ENCODE data around the gene AFG3L2. TPM values are rescaled to one million over a fixed set of nuclear protein-coding genes. Genes with fewer than 3 reads are reported as not detected.

AFG3L2 gene
- total and polyA plus RNA-seq, 10 of the 15 experiments (the other 5 are each of a cell fraction or from before 2014, with no cell fraction given): 21.0 to 72.7 (median 57.7) TPM

DNA sequence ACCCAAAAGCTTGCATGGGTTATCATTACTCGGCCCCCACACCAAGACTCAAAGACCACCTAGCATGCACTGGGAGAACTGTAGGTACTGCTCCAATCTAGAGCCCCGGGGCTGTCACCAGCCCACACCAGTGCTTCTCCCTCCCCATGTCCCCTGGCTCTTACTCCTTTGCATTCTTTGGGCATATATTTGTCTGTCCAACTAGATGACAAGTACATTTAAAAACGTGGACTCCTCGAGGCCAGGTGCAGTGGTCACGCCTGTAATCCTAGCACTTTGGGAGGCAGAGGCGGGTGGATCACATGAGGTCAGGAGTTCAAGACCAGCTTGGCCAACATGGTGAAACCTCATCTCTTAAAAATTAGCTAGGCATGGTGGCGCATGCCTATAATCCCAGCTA lies 7.8 kb downstream of the AFG3L2 start (continued):
- TF ChIP-seq, protein P1, sequence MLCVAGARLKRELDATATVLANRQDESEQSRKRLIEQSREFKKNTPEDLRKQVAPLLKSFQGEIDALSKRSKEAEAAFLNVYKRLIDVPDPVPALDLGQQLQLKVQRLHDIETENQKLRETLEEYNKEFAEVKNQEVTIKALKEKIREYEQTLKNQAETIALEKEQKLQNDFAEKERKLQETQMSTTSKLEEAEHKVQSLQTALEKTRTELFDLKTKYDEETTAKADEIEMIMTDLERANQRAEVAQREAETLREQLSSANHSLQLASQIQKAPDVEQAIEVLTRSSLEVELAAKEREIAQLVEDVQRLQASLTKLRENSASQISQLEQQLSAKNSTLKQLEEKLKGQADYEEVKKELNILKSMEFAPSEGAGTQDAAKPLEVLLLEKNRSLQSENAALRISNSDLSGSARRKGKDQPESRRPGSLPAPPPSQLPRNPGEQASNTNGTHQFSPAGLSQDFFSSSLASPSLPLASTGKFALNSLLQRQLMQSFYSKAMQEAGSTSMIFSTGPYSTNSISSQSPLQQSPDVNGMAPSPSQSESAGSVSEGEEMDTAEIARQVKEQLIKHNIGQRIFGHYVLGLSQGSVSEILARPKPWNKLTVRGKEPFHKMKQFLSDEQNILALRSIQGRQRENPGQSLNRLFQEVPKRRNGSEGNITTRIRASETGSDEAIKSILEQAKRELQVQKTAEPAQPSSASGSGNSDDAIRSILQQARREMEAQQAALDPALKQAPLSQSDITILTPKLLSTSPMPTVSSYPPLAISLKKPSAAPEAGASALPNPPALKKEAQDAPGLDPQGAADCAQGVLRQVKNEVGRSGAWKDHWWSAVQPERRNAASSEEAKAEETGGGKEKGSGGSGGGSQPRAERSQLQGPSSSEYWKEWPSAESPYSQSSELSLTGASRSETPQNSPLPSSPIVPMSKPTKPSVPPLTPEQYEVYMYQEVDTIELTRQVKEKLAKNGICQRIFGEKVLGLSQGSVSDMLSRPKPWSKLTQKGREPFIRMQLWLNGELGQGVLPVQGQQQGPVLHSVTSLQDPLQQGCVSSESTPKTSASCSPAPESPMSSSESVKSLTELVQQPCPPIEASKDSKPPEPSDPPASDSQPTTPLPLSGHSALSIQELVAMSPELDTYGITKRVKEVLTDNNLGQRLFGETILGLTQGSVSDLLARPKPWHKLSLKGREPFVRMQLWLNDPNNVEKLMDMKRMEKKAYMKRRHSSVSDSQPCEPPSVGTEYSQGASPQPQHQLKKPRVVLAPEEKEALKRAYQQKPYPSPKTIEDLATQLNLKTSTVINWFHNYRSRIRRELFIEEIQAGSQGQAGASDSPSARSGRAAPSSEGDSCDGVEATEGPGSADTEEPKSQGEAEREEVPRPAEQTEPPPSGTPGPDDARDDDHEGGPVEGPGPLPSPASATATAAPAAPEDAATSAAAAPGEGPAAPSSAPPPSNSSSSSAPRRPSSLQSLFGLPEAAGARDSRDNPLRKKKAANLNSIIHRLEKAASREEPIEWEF (IDR thresholded peaks at IDR 0.05; ENCODE audit: insufficient replicate concordance, low read depth, low read length): no peak

DNA sequence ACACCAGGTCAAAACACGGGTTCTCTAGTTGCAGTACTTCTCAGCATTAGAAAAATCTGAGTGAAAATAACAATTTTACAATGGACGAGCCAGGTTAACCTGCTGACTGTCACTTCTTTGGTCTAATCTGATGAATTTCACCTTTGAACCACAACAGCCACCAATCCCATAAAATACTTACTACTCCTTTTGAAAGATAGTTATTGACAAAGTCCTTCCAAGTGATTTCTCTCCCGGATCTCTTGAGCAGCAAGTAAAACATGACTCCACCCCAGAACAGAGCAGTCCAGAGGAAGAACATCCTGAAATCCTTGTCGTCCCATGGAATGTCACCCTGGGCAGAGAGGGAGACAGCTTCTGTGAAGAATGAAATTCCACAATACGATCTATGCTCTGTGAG lies 10.2 kb downstream of the AFG3L2 start:
- in situ Hi-C loops (cut with MboI) (no loop called here), intact Hi-C loops (cut with micrococcal nuclease; ENCODE audit: unreplicated experiment) (no loop called here)
- no peak overlapping the region for H3K9ac ChIP-seq (ENCODE audit: control insufficient read depth, insufficient read depth, low read length)
- WGBS (ENCODE audit: insufficient coverage, insufficient replicate concordance, low lambda C conversion rate, missing lambda C conversion rate): 82% methylated on average over 5 of the region's 5 CpGs
- H3K4me2 ChIP-seq (ENCODE audit: control insufficient read depth, insufficient read depth): no peak overlapping the region
- ChIA-PET SMC1A (ENCODE audit: uncharacterized antibody, unreplicated experiment) (no interaction called here), POLR2A (interaction anchor here (2.2 kb wide), 1 partner anchor 10 kb away, joined by 5 read pairs; the partner anchor contains the start of gene AFG3L2), RAD21 (ENCODE audit: unreplicated experiment) (no interaction called here), CTCF (no interaction called here)
- H3K27ac ChIP-seq (ENCODE audit: control insufficient read depth, insufficient read depth): no peak overlapping the region
- H3K79me2 ChIP-seq (ENCODE audit: control insufficient read depth, insufficient read depth, low read length): peaks cover 9% of the 10 kb centered on the region
- no peak overlapping the region for H3K4me3 ChIP-seq
- H3K36me3 ChIP-seq (ENCODE audit: control insufficient read depth in 2 of 2, insufficient read depth in 2 of 2, low read length in 1 of 2): peaks cover 15 to 23% of the 10 kb centered on the region in 2 experiments
- no peak overlapping the region for H2AFZ ChIP-seq (ENCODE audit: control insufficient read depth, low read depth, low read length)
- BruUV-seq (replicated peaks): TSS peak; percentile 42
- H4K20me1 ChIP-seq (ENCODE audit: control insufficient read depth, insufficient read depth): no peaks in the 10 kb centered on the region
- H3K27me3 ChIP-seq (replicated peaks in 1 of 2; ENCODE audit: control insufficient read depth in 2 of 2, insufficient read depth in 2 of 2, low read length in 1 of 2): no peaks in the 10 kb centered on the region
- H3K4me1 ChIP-seq (ENCODE audit: control insufficient read depth, insufficient read depth, low read length): no peaks in the 10 kb centered on the region
- FAIRE-seq: no peak
- no peak for DNase-seq (ENCODE audit: low read depth, low spot score)
- ATAC-seq: no peak
- H3K9me3 ChIP-seq (replicated peaks; ENCODE audit: control insufficient read depth, insufficient read depth, low read length): no peaks in the 10 kb centered on the region
- TF ChIP-seq MTA2 (IDR thresholded peaks at IDR 0.05; ENCODE audit: low read depth) (no peak), GATAD2B (conservative IDR thresholded peaks at IDR 0.05; ENCODE audit: low read depth) (no peak), EZH2 (IDR thresholded peaks at IDR 0.05; ENCODE audit: borderline replicate concordance, control insufficient read depth, low read depth, low read length) (no peak), GABPA (IDR thresholded peaks at IDR 0.05; ENCODE audit: low read depth) (no peak), NFYA (IDR thresholded peaks at IDR 0.05; ENCODE audit: borderline replicate concordance, low read depth, low read length) (no peak), STAT1 (conservative IDR thresholded peaks at IDR 0.05) (no peak), MYC (IDR thresholded peaks at IDR 0.05; ENCODE audit: insufficient read depth, insufficient read length, insufficient replicate concordance, low read length, severe bottlenecking) (no peak)
- TF ChIP-seq, protein P2, sequence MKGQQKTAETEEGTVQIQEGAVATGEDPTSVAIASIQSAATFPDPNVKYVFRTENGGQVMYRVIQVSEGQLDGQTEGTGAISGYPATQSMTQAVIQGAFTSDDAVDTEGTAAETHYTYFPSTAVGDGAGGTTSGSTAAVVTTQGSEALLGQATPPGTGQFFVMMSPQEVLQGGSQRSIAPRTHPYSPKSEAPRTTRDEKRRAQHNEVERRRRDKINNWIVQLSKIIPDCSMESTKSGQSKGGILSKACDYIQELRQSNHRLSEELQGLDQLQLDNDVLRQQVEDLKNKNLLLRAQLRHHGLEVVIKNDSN (IDR thresholded peaks at IDR 0.05; ENCODE audit: borderline replicate concordance, extremely low read length, insufficient read depth, low read depth, low read length): no peak
- TF ChIP-seq, protein P3, sequence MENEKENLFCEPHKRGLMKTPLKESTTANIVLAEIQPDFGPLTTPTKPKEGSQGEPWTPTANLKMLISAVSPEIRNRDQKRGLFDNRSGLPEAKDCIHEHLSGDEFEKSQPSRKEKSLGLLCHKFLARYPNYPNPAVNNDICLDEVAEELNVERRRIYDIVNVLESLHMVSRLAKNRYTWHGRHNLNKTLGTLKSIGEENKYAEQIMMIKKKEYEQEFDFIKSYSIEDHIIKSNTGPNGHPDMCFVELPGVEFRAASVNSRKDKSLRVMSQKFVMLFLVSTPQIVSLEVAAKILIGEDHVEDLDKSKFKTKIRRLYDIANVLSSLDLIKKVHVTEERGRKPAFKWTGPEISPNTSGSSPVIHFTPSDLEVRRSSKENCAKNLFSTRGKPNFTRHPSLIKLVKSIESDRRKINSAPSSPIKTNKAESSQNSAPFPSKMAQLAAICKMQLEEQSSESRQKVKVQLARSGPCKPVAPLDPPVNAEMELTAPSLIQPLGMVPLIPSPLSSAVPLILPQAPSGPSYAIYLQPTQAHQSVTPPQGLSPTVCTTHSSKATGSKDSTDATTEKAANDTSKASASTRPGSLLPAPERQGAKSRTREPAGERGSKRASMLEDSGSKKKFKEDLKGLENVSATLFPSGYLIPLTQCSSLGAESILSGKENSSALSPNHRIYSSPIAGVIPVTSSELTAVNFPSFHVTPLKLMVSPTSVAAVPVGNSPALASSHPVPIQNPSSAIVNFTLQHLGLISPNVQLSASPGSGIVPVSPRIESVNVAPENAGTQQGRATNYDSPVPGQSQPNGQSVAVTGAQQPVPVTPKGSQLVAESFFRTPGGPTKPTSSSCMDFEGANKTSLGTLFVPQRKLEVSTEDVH (IDR thresholded peaks at IDR 0.05; ENCODE audit: low read depth, partially characterized antibody): no peak
- TF ChIP-seq, protein P4, sequence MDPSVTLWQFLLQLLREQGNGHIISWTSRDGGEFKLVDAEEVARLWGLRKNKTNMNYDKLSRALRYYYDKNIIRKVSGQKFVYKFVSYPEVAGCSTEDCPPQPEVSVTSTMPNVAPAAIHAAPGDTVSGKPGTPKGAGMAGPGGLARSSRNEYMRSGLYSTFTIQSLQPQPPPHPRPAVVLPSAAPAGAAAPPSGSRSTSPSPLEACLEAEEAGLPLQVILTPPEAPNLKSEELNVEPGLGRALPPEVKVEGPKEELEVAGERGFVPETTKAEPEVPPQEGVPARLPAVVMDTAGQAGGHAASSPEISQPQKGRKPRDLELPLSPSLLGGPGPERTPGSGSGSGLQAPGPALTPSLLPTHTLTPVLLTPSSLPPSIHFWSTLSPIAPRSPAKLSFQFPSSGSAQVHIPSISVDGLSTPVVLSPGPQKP (IDR thresholded peaks at IDR 0.05; ENCODE audit: low read depth, low read length): no peak

All from GM12878 (cell line).